D341Med (cell line): ENCODE data around the gene AFF3.

ENCODE experiments used
- DNase-seq: peaks from one replicate; pipeline ENCODE4 v3.0.0; 2012; ENCODE audit warnings: low spot score

Gene AFF3

GRCh38 chr2:100008956-100009355 lies 133.4 kb downstream of the AFF3 start:
- DNase-seq = no peak

GRCh38 chr2:100006516-100006915 lies 135.9 kb downstream of the AFF3 start:
- DNase-seq = no peak

GRCh38 chr2:100004959-100005387 lies 137.4 kb downstream of the AFF3 start:
- no peak for DNase-seq

- DNase-seq = no peak
Measured at GRCh38 chr2:100004348-100004884, 138.0 kb downstream of the AFF3 start.

GRCh38 chr2:100002059-100002458 lies 140.3 kb downstream of the AFF3 start:
- DNase-seq = no peak

GRCh38 chr2:100000915-100001707 lies 141.3 kb downstream of the AFF3 start:
- no peak for DNase-seq

GRCh38 chr2:99998651-99999320 lies 143.6 kb downstream of the AFF3 start:
- no peak for DNase-seq

- no peak for DNase-seq
Measured at GRCh38 chr2:99989905-99990304, 152.5 kb downstream of the AFF3 start.

- no peak for DNase-seq
Measured at GRCh38 chr2:99988599-99988998, 153.8 kb downstream of the AFF3 start.

GRCh38 chr2:99987160-99987559 lies 155.2 kb downstream of the AFF3 start:
- DNase-seq = no peak

- no peak for DNase-seq
Measured at GRCh38 chr2:99984799-99985515, 157.4 kb downstream of the AFF3 start.

GRCh38 chr2:99982744-99983143 lies 159.6 kb downstream of the AFF3 start:
- DNase-seq = no peak

GRCh38 chr2:99981840-99982239 lies 160.6 kb downstream of the AFF3 start:
- DNase-seq = no peak

- DNase-seq = no peak
Measured at GRCh38 chr2:99980176-99980575, 162.2 kb downstream of the AFF3 start.

GRCh38 chr2:99977966-99978365 lies 164.4 kb downstream of the AFF3 start:
- DNase-seq = no peak

- no peak for DNase-seq
Measured at GRCh38 chr2:99975386-99975785, 167.0 kb downstream of the AFF3 start.

- DNase-seq = no peak
Measured at GRCh38 chr2:99974682-99975375, 167.6 kb downstream of the AFF3 start.

- no peak for DNase-seq
Measured at GRCh38 chr2:99974275-99974674, 168.1 kb downstream of the AFF3 start.

- no peak for DNase-seq
Measured at GRCh38 chr2:99971326-99971900, 171.0 kb downstream of the AFF3 start.

- DNase-seq = no peak
Measured at GRCh38 chr2:99970292-99970868, 172.0 kb downstream of the AFF3 start.

- no peak for DNase-seq
Measured at GRCh38 chr2:99961196-99961913, 181.0 kb downstream of the AFF3 start.
